Daoy (cell line): ENCODE results near the gene EFHC2. TPM values are rescaled to one million over a fixed set of nuclear protein-coding genes. Genes with fewer than 3 reads are reported as not detected.

Experiments
- DNase-seq: peaks from one replicate; pipeline ENCODE4 v3.0.0-alpha.2; 2015; ENCODE audit warnings: low read depth
- total RNA-seq: library from RNA; depleted of rRNA; stranded (reverse); fragments of >200 nt; shearing (Covaris generic); gene quantifications from 2 replicates; pipeline ENCODE4 v1.2.3, GENCODE V29; 2014; rRNA removed

Gene EFHC2
- total RNA-seq: 0.51 TPM in 1 of 2 replicates, not detected in the other

- DNase-seq: peak; percentile 13
Observed at GRCh38 chrX:44343412-44344141, at the start of gene EFHC2. TSS of gene EFHC2 (minus strand) at chrX:44343672. CDS start at chrX:44343588, 84 bp downstream.

- no peak for DNase-seq
Observed at GRCh38 chrX:44392767-44393166, 49.3 kb upstream of the EFHC2 start.

- DNase-seq: no peak
Observed at GRCh38 chrX:44384688-44385338, 41.3 kb upstream of the EFHC2 start.

- no peak for DNase-seq
Observed at GRCh38 chrX:44382871-44383270, 39.4 kb upstream of the EFHC2 start.

GRCh38 chrX:44352758-44353157 lies 9.3 kb upstream of the EFHC2 start:
- no peak for DNase-seq

DNA sequence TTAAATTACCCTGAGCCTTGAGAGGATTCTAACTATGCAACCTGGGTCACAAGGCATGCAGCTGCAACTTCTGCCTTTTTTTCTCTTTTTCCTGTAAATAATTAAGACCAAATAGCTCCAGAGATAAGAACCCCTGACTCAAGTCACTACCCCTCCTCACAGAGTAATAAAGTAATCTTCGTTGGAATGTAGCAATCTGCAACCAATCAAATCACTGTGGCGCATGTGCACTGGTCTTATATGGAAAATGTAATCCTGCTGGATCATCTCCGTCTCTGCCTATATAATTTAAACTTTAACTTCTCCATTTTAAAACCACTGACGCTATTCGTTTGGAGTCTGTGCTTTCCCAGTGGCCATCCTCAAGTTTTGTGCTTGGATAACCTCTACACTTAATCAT lies 6.1 kb upstream of the EFHC2 start:
- no peak for DNase-seq

- DNase-seq: no peak
Observed at GRCh38 chrX:44344687-44345086, 1.2 kb upstream of the EFHC2 start.

DNA sequence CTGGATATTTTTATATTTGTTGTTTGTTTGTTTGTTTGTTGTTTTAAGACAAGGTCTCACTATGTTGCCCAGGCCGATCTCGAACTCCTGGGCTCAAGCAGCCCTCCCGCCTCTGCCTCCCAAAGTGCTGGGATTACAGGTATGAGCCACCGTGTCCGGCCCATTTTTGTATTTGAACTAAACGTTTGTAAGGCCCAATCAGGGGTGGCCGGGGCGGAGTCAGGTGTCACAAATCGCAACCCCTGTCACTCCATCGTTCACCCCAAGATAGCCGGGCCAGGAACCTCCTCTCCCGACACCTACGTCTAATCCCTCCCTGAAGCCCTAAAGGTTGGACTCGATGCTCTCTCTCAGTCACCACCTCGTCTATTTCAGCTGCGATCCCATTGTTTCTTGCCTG lies 722 bp upstream of the EFHC2 start:
- DNase-seq: no peak

GRCh38 chrX:44342866-44343265 lies 606 bp downstream of the EFHC2 start:
- DNase-seq: no peak

DNA sequence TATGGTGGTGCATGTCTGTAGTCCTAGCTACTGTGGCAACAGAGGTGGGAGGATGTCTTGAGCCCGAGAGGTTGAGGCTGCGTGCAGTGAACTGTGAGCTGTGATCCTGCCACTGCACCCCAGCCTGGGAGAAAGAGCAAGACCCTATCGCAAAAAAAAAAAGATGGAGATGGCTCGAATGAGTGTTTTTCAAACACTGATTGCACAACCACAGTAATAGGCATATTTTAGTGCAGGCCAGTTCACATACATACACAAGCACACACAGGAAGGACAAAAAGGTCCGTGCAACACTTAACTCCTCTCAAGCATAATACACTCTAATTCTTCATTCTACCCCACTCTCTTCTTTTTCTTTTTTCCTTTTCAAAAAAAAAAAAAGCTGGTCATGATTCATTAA lies 5.1 kb downstream of the EFHC2 start:
- no peak for DNase-seq

DNA sequence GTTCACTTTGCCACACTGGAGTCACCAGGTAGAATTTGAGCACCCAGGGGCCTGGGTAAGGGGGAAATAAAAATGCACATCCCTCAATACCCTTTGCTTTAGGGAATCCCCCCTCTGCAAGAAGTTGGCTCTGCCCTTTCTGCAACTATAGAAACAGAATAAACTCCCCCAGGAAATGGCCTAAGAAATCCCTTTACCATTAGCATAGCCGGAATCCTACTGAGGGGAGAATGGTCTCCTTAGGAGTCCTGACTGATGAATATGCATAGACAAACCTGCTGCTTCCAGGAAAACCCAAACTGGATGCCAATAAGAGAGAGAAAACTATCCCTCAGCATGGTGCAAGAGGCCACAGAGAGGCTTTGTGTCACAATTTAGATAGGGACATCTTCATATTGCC lies 11.0 kb downstream of the EFHC2 start:
- DNase-seq: no peak

DNA sequence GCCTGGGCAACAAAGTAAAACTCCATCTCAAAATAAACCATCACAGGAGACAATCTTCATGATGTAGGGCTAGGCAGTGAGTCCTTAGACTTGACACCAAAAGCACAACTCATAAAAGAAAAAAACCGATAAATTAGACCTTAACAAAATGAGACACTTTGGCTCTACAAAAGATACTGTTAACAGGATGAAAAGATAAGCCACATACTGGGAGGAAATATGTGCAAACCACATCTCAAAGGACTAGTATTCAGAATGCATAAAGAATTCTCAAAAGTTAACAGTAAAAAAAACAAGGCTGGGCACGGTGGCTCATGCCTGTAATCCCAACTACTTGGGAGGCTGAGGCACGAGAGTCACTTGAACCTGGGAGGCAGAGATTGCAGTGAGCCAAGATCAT lies 13.2 kb downstream of the EFHC2 start:
- DNase-seq: no peak

DNA sequence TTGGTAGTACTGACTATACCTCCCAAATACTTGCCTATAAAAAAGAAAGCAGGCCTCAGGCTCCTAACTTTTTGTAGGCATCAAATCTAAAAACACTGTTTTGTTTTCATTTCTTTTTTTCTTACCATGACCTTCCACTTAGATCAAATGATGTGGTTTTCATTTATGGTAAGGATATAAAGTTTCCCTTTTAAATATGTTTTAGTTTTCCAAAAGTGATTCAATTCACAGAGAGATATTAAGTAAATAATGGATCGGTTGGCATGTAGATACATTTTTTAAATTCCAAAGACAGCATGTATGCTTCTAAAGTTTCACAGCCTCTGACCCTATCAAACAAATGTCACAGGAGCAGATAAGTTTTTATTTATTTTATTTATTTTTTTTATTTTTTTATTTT lies 23.9 kb downstream of the EFHC2 start:
- no peak for DNase-seq

DNA sequence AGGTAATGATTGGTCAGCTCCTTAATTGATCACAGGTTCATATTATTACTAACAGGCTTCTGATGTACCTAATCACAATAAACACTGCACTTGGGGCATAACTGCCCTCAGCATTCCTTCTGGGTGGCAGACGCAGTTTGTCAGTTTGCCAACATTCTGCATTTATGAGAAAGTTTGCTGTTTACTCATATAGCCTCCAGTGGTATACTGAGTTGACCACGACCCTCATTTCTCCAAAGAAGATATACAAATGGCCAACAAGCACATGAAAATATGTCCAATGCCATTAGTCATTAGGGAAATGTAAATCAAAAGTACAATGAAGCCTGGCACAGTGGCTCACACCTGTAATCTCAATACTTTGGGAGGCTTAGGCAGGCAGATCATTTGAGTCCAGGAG lies 26.3 kb downstream of the EFHC2 start:
- no peak for DNase-seq

- no peak for DNase-seq
Observed at GRCh38 chrX:44314808-44315207, 28.7 kb downstream of the EFHC2 start.

GRCh38 chrX:44314259-44314734 lies 29.2 kb downstream of the EFHC2 start:
- DNase-seq: peak; percentile 50

DNA sequence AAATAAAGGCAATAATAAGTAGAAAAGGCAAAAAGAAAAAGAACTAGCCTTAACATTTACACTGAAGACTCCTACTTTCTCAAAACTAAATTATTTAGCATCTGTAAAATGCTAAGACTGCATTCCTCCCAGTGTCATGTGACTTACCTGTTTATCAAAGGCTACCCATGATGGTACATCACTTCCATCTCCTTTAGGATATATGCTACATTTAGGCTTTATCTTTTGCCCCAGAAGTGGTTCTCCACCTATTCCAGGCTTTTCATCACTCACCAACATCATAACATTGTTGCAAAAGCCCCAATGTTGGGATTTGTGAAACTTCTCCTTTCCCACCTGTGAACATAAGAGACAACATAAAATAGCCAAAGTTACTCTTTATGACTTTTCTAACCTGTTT lies 31.1 kb downstream of the EFHC2 start:
- no peak for DNase-seq

GRCh38 chrX:44310227-44310626 lies 33.2 kb downstream of the EFHC2 start:
- DNase-seq: no peak

DNA sequence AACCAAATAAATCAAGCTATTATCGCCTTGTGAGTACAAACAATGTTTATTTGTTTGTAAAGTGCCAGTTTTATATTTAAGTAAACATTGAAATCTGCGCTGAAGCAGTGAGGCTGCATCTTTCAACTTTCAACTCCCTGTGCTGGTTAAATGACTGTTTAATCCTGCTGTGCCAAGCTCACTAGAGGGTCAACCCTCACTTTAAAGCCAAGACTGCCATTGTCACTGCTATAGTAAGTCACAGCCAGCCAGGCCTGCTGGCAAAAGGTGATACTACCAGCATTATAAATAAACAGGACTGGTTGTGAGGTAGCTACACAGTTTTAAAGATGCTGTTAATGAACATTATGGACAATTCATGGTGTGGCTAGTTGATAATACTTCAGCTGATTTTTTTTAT lies 34.6 kb downstream of the EFHC2 start:
- no peak for DNase-seq

GRCh38 chrX:44306356-44306755 lies 37.1 kb downstream of the EFHC2 start:
- DNase-seq: peak; percentile 64

DNA sequence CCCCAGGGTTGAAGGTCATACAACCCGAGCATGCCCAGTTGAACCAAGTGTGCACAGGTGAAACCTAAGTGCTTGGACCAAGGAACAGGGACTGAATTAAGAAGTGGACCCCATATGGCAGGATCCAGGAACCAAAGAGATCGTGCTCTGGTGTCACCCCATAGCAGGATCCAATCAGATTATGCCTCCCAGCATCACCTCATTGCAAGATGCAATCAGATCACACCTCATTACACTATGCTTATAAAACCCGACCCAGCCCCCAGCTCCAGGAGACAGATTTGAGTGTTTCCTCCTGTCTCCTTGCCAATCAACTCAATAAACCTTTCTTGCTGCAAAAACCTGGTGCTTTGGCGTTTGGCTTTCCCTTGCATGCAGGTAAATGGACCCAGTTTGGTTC lies 37.6 kb downstream of the EFHC2 start:
- DNase-seq: peak; percentile 2

GRCh38 chrX:44303119-44303518 lies 40.4 kb downstream of the EFHC2 start:
- no peak for DNase-seq

GRCh38 chrX:44299177-44299576 lies 44.3 kb downstream of the EFHC2 start:
- no peak for DNase-seq
